Measurements from ENCODE around the gene CITED2.

Gene CITED2

DNA sequence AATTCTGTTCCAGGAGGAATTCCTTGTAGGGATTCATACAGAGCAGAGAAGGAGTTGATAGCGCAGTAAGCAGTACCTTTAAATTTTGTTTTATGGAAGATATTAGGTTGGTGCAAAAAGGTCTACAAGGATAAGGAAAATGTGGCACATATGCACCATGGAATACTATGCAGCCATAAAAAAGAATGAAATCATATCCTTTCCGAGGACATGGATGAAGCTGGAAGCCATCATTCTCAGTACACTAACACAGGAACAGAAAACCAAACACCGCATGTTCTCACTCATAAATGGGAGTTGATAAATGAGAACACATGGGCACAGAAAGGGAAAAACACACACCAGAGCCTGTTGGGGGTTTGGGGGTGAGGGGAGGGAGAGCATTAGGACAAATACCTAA lies 45.2 kb downstream of the CITED2 start:
- no peak for DNase-seq

GRCh38 chr6:139327038-139327437 lies 47.4 kb downstream of the CITED2 start:
- DNase-seq = no peak

- DNase-seq = no peak
Measured at GRCh38 chr6:139325686-139326085, 48.8 kb downstream of the CITED2 start.

DNA sequence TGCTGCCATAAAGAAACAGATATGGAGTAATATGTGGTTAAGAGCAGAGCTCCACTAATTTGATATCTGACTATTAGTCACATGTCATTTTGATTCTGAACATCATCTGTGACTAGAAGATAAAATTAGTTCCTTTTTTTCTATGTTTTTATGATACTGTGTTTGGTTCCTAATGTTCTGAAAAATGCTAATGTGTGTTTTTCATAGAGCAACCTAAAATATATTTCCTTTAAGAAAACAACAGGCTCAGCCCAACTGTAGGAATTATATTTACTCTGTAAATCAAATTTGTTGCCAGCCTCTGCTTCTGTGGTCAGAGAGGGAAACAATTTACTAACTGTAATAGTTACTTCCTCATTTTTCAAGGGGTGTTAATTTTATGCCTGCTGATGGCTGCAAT lies 49.3 kb downstream of the CITED2 start:
- DNase-seq = no peak

DNA sequence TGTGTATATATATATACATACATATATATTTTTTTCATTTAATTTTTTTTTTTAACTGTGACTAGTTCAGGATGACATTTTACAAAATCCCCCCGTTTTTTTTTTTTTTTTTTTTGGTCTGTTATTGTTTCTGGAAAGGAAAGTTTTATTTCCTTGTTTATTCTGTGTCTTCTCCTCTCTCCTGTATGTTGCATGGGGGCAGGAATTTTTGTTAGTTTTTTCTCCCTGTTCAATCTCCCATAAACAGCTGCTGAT lies 50.2 kb downstream of the CITED2 start:
- DNase-seq = no peak

- DNase-seq = peak; percentile 12 to 96 (median 64)
Measured at GRCh38 chr6:139323511-139324300, 50.7 kb downstream of the CITED2 start.
